Spleen (tissue), 13 donors: ENCODE data around the gene MKX. TPM values are rescaled to one million over a fixed set of nuclear protein-coding genes. Genes with fewer than 3 reads are reported as not detected.

Source experiments
- DNase-seq: peaks from one replicate; pipeline ENCODE4 v3.0.0-alpha.2; 2020
- H3K27ac ChIP-seq, 8 donors: fragments of 200-600 bp; sonication (generic) in 7 of 8; 1 replicate in 4 of 8; 2 replicates in 4 of 8; pipeline versions ENCODE4 v1.5.0 to v1.8.0; 2016 to 2021; ENCODE audit warnings: inconsistent platforms in 4 of 8, mild to moderate bottlenecking in 4 of 8, moderate library complexity in 1 of 8
- H3K27me3 ChIP-seq, 7 donors: fragments of 200-600 bp; sonication (generic) in 6 of 7; replicated peaks in 1 of 7; 1 replicate in 4 of 7; 2 replicates in 3 of 7; pipeline versions ENCODE4 v1.5.0 to v1.8.0; 2016 to 2021; ENCODE audit warnings: inconsistent platforms in 3 of 7, mild to moderate bottlenecking in 1 of 7
- H3K36me3 ChIP-seq, 6 donors: fragments of 200-600 bp; sonication (generic) in 5 of 6; 1 replicate in 4 of 6; 2 replicates in 2 of 6; pipeline versions ENCODE4 v1.5.0 to v1.8.0; 2016 to 2021; ENCODE audit warnings: inconsistent platforms in 2 of 6
- H3K4me1 ChIP-seq, 6 donors: fragments of 200-600 bp; sonication (generic) in 5 of 6; 1 replicate in 3 of 6; 2 replicates in 3 of 6; pipeline versions ENCODE4 v1.5.0 to v1.8.0; 2016 to 2021; ENCODE audit warnings: inconsistent platforms in 3 of 6
- H3K4me3 ChIP-seq, 8 donors: fragments of 200-600 bp; sonication (generic) in 7 of 8; 1 replicate in 4 of 8; 2 replicates in 4 of 8; pipeline versions ENCODE4 v1.5.0 to v1.8.0; 2016 to 2021; ENCODE audit warnings: inconsistent platforms in 4 of 8, mild to moderate bottlenecking in 4 of 8, moderate library complexity in 2 of 8
- H3K9me3 ChIP-seq, 8 donors: fragments of 200-600 bp; sonication (generic) in 7 of 8; 1 replicate in 4 of 8; 2 replicates in 4 of 8; pipeline versions ENCODE4 v1.5.0 to v1.8.0; 2016 to 2021; ENCODE audit warnings: inconsistent platforms in 4 of 8
- POLR2A ChIP-seq, 3 donors: fragments of 450-650 bp; IDR thresholded peaks; one replicate each; pipeline ENCODE4 v1.5.1; 2017; ENCODE audit warnings: antibody characterized with exemption in 3 of 3, mild to moderate bottlenecking in 1 of 3
- POLR2AphosphoS5 ChIP-seq, 3 donors: sonication (generic); formaldehyde crosslinking; IDR thresholded peaks; one replicate each; pipeline ENCODE4 v1.5.1; 2017; ENCODE audit warnings: antibody characterized with exemption in 3 of 3
- WGBS, 5 donors: extraction: QIAGEN DNeasy Blood & Tissue Kit in 3 of 5; methylation state at CpG; one replicate each; pipeline versions ENCODE4 v1.1.5 to v1.1.7; 2013 to 2018; 5-methylcytosine and 5-hydroxymethylcytosine counted together
- intact Hi-C: fragments of 100-400 bp; cut with DNase I; formaldehyde crosslinking; loops from one replicate; pipeline ENCODE4 v1.15.0; 2023; ENCODE audit warnings: low total_unique reads
- long read RNA-seq, 2 donors: transcript quantifications; one replicate each; lab custom pipeline, GENCODE V29; 2026
- polyA plus RNA-seq, 3 donors: library from polyadenylated mRNA; stranded (reverse); fragments of 200-250 nt; gene quantifications; one replicate each; pipeline ENCODE4 v1.2.1, GENCODE V29; 2013
- total RNA-seq, 7 donors: library from RNA; depleted of rRNA in 3 of 7; stranded (reverse); fragments of >200 nt in 3 of 7; fragmentation: NEBNext Ultra II Directional in 4 of 7; extraction: Animal tissue kit (Norgen Biotek cat#: 25700) in 4 of 7; gene quantifications; one replicate each; pipeline versions ENCODE4 v1.1.0 to v1.2.1, GENCODE V29; 2016 to 2021
- TF ChIP-seq, protein P1 (sequence below), 11 experiments: fragments of 200-600 bp in 7 of 11; fragments of 450-650 bp in 4 of 11; sonication (generic) in 4 of 11; IDR thresholded peaks in 8 of 11; conservative IDR thresholded peaks in 3 of 11; 1 replicate in 7 of 11; 2 replicates in 4 of 11; pipeline versions ENCODE4 v1.4.0 to v1.8.0; 2016 to 2021; ENCODE audit warnings: antibody characterized with exemption in 11 of 11, inconsistent platforms in 4 of 11, mild to moderate bottlenecking in 1 of 11
- donor health status: healthy with polysubstance abuse.
- donor health status: DM: no; HTN: no; CAD: no; lungs with moderate emphysema.
- donor health status: DM: no; HTN: no; CAD: no.
- donor health status: Bipolar disorder and iron deficiency.
- donor health status: healthy.
- donor health status: DM: no; HTN: no; CAD: no.
- donor health status: DM: yes; HTN: yes; CAD: no.

Gene MKX, protein sequence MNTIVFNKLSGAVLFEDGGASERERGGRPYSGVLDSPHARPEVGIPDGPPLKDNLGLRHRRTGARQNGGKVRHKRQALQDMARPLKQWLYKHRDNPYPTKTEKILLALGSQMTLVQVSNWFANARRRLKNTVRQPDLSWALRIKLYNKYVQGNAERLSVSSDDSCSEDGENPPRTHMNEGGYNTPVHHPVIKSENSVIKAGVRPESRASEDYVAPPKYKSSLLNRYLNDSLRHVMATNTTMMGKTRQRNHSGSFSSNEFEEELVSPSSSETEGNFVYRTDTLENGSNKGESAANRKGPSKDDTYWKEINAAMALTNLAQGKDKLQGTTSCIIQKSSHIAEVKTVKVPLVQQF
- total RNA-seq (under 1 TPM in 4 of 7 donors, not detected in 3; 0.16 to 0.34 (median 0.19) TPM), polyA plus RNA-seq (under 1 TPM; 0.07 to 0.14 (median 0.10) TPM)
- long read RNA-seq, donor 1, partial matches to known transcripts: 0 of 1 reads
- long read RNA-seq, donor 1, other reads (novel, unspliced or antisense): 0 of 1 reads
- long read RNA-seq, donor 2: 0 reads

DNA sequence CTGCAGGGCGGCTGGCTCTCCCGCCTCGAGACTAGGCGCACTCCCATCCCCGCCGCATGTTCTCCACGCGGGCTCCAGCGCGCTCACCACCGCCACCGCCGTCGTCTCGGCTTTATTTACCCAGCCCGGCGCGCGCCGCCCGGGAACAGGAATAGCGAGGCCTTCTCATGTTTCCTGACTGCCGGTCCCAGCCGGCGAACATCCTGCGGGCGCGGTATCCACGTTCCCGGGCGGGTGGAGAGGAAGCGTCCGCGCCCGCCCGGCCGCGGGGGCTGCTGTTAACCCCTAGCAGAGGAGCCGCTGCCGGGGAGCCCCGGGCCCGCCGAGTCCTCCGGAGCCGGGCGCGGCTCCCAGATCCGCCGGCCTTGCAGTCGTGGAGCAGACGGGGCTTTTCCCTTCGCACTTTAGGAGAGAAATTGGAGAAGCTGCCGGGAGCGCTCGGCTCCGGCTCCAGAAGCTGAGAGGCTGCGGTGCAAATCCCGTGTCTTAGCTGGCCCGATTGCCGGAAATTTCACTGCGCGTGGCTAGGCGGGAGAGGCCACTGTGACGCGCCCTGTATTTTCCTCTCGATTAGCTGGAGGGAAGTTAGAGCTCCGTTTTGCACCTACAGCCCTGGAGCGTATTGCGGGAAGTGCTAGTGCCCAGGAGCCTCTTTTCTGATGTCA is at the start of gene MKX:
Gene MKX, minus strand, starts transcription at position 88 of the 665 bp plus-strand sequence. CDS start 2,404 bp downstream, outside the sequence.
- no peaks in the 10 kb centered on the region for H3K9me3 ChIP-seq
- H3K4me3 ChIP-seq: peak within 1 kb of the TSS; percentile 11 to 89 (median 60)
- H3K27me3 ChIP-seq: peaks cover 17 to 98% (median 85%) of the 10 kb centered on the region in 7 donors
- DNase-seq: no peak
- no peak within 1 kb of the TSS for H3K27ac ChIP-seq
- H3K36me3 ChIP-seq: no peaks in the 10 kb centered on the region
- 0 to 3% (median 2%) methylated on average over 17 to 69 of the region's 69 CpGs for WGBS, 5 donors
- H3K4me1 ChIP-seq: peaks cover 34 to 63% (median 57%) of the 10 kb centered on the region in 6 donors
- no peak for TF ChIP-seq POLR2AphosphoS5 (IDR thresholded peaks at IDR 0.05)
- TF ChIP-seq, protein P1, sequence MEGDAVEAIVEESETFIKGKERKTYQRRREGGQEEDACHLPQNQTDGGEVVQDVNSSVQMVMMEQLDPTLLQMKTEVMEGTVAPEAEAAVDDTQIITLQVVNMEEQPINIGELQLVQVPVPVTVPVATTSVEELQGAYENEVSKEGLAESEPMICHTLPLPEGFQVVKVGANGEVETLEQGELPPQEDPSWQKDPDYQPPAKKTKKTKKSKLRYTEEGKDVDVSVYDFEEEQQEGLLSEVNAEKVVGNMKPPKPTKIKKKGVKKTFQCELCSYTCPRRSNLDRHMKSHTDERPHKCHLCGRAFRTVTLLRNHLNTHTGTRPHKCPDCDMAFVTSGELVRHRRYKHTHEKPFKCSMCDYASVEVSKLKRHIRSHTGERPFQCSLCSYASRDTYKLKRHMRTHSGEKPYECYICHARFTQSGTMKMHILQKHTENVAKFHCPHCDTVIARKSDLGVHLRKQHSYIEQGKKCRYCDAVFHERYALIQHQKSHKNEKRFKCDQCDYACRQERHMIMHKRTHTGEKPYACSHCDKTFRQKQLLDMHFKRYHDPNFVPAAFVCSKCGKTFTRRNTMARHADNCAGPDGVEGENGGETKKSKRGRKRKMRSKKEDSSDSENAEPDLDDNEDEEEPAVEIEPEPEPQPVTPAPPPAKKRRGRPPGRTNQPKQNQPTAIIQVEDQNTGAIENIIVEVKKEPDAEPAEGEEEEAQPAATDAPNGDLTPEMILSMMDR (IDR thresholded peaks at IDR 0.05 in 8 of 11, conservative IDR thresholded peaks at IDR 0.05 in 3 of 11): no peak
- TF ChIP-seq POLR2A (IDR thresholded peaks at IDR 0.05): no peak
- intact Hi-C loops: no loop called here

DNA sequence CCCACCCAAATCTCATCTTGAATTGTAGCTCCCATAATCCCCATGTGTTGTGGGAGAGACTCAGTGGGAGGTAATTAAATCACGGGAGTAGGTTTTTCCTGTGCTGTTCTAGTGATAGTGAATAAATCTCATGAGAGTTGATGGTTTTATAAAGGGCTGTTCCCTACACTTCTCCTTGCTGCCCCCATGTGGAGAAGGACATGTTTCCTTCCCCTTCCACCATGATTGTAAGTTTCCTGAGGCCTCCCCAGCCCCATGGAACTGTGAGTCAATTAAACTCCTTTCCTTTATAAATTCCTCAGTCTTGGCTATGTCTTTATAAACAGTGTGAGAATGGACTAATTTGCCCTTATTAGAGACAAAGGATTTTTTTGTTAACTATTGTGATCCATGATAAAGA is 48.5 kb upstream of the MKX start:
- Histone ChIP-seq H3K9me3 (peaks cover 0 to 3% (median 0%) of the 10 kb centered on the region in 8 donors), H3K27me3 (peaks cover 0 to 3% (median 0%) of the 10 kb centered on the region in 7 donors), H3K4me3 (no peak overlapping the region), H3K4me1 (no peaks in the 10 kb centered on the region), H3K27ac (no peak overlapping the region), H3K36me3 (no peaks in the 10 kb centered on the region)
- TF ChIP-seq POLR2AphosphoS5 (IDR thresholded peaks at IDR 0.05): no peak
- TF ChIP-seq, protein P1 (IDR thresholded peaks at IDR 0.05 in 8 of 11, conservative IDR thresholded peaks at IDR 0.05 in 3 of 11): no peak
- TF ChIP-seq POLR2A (IDR thresholded peaks at IDR 0.05): no peak
- no peak for DNase-seq
- intact Hi-C loops: no loop called here
- 41 to 83% (median 67%) methylated on average over 1 of the region's 1 CpG for WGBS, 5 donors

DNA sequence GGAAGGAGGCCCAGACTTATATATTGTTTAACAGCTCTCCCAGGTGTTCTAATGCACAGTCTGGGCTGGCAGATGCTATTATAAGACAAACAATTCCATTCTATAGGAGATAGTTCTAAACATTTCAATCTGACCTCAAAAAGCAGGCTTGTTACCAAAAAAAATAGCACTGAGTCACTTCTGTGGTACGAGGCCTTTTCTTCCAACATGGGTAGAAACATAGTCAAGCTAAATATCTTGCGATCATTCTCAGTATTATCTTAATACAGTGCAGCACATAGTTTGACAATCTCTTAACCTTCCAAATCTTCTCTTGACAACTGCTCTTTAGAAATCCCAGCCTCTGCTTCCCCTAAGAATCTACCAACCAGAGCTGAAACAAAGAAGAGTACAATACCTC is 46.6 kb upstream of the MKX start:
- no peak overlapping the region for H3K4me3 ChIP-seq
- H3K36me3 ChIP-seq: no peaks in the 10 kb centered on the region
- TF ChIP-seq, protein P1 (IDR thresholded peaks at IDR 0.05 in 8 of 11, conservative IDR thresholded peaks at IDR 0.05 in 3 of 11): no peak
- TF ChIP-seq POLR2A (IDR thresholded peaks at IDR 0.05) (no peak), POLR2AphosphoS5 (IDR thresholded peaks at IDR 0.05) (no peak)
- 77 to 85% (median 79%) methylated on average over 2 of the region's 2 CpGs for WGBS, 5 donors
- peaks cover 0 to 7% (median 0%) of the 10 kb centered on the region in 7 donors for H3K27me3 ChIP-seq
- no peak overlapping the region for H3K27ac ChIP-seq
- H3K9me3 ChIP-seq: peaks cover 0 to 3% (median 0%) of the 10 kb centered on the region in 8 donors
- DNase-seq: no peak
- no peaks in the 10 kb centered on the region for H3K4me1 ChIP-seq
- intact Hi-C loops: no loop called here

DNA sequence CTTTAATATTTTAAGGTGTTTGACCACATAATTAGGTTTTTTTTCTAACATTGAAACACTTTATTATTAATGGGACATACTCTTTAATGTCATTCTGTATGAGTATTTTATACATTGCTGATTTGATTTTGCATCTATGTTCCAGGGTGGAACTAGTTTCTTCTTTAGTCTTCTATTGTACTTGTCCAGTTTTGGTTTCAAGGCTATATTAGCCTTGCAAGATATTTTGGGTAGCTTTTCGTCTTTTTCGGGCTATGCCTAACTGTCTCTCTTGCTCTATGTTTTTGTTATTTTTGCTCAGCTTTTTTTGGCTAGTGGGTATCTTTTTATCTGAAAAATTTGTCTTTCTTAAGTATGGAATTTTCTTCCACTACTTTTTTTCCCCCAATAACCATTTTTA is 38.7 kb upstream of the MKX start:
- WGBS, 5 donors: 64 to 98% (median 85%) methylated on average over 2 of the region's 2 CpGs
- H3K27ac ChIP-seq: no peak overlapping the region

More for the DNA sequence above, 38.7 kb upstream of the MKX start:
- H3K4me1 ChIP-seq: no peaks in the 10 kb centered on the region
- intact Hi-C loops: no loop called here
- TF ChIP-seq, protein P1 (IDR thresholded peaks at IDR 0.05 in 8 of 11, conservative IDR thresholded peaks at IDR 0.05 in 3 of 11): no peak
- no peak for TF ChIP-seq POLR2AphosphoS5 (IDR thresholded peaks at IDR 0.05)
- no peak for TF ChIP-seq POLR2A (IDR thresholded peaks at IDR 0.05)
- no peaks in the 10 kb centered on the region for H3K36me3 ChIP-seq
- H3K9me3 ChIP-seq: peaks cover 0 to 11% (median 5%) of the 10 kb centered on the region in 8 donors
- DNase-seq: no peak
- H3K27me3 ChIP-seq: peaks cover 0 to 11% (median 0%) of the 10 kb centered on the region in 7 donors
- H3K4me3 ChIP-seq: no peak overlapping the region
